ENCODE measurements around the gene LRP2.
"Not testable (repeated sequence)": the region's sequence is repeated elsewhere in the genome, so short reads cannot be mapped to it uniquely, and the experiment has no call there.

The LRP2 gene

DNA sequence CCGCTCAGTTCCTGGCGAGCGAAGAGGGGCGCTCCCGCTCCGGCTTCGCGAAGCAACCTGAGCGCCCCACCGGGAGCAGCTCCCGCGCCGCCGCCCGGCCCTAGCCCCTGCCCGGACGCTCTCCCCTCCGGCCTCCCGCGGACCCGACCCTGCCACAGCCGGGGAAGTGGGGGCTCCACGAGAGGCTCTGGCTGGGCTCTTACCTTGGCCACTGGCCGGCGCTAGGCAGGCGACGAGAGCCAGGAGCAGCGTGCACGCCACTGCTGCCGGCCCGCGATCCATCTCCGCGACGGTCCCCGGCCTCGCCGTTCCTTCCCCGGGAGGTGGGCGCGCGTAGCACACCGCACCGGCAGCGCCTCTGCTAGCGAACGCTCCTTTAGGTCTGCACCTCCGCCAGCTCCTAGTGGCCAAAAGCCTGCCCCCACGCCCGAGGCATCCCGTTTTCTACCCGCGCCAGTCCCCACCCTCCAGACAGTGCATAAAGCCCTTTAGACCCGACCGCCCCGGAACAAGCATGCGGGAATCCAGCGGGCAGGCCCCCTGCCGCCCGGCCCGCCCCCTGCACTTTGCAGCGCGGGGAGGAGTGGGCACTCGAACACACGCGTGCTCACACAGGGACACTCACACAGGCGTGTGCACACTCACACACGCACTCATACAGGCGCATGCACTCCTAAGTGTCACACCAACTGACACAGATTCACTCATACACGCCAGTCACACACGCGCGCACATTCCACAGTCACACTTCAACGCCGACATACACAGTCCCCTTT is at the start of gene LRP2:
LRP2 (minus strand) TSS at position 417 of the 776 bp plus-strand sequence; CDS start at position 282, 135 bp downstream.
- DNase-seq, result no peak

DNA sequence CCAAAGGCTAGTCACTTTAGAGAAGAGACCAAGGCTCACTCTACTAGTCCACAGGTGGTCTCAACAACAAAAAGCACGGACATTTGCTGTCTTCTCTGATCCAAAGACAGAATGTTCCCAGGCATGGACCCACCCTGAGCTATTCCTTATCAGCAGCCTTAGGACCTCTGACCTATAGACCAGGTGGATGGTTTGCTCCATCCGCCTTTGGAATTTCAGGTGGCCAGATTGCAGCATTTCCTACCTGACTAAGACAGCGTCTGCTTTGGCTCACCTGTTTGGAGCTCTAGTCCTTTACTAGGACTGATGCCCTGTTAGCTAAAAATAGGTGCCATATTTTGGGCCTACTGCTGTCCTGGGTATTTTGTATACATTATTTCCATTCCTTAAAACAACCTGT is 44.6 kb upstream of the LRP2 start:
- no peak for DNase-seq

DNA sequence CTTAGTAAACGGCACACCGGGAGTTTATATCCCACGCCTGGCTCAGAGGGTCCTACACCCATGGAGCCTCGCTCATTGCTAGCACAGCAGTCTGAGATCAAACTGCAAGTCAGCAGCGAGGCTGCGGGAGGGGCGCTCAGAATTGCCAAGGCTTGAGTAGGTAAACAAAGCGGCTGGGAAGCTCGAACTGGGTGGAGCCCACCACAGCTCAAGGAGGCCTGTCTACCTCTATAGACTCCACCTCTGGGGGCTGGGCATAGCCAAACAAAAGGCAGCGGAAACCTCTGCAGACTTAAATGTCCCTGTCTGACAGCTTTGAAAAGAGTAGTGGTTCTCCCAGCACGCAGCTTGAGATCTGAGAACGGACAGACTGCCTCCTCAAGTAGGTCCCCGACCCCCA is 37.2 kb upstream of the LRP2 start:
- DNase-seq, result not testable (repeated sequence)

DNA sequence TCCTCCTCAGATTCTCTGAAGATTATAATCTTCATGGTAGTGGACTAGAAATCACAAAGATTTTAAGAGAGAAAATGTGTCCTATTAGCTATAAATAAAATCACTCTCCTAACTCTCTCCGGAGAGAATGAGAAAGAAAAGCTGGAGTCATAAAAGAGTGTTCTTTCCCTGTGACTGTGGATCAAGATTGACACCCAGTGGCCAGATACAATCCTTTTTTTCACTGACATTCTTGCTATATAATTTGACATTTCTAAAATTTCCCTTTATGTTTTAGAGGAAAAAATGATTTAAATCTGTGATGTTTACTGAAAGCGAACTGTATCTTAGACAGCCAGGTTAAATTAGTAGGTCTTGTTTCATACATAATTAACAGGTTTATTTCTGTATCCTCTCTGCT is 35.4 kb upstream of the LRP2 start:
- peak; percentile 13 for DNase-seq

DNA sequence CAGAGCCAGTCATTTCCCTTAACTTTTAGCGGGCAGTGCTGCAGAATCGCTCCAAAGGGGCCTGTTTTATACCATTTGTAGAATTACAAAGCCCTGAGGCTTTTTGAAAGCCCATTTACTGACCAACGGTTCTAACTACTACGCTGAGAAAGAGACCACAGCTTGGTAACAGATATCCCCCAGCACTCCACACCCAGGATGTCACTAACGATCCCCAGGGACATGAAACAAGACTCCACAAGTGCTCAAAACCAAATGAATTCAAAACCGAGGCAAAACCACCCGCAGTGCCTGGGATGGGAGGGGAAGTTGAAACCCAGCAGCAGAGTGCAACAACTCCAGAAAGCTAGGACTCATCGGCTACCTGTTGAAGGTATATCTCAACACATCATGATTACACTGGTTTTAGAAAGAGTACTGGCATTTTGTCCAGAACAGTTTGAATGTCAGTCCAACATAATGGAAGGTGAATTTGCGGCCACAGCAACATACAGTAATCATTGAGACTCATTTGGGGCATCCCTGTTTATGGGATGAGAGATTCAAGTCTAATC is 33.6 kb upstream of the LRP2 start:
- peak; percentile 5 for DNase-seq

DNA sequence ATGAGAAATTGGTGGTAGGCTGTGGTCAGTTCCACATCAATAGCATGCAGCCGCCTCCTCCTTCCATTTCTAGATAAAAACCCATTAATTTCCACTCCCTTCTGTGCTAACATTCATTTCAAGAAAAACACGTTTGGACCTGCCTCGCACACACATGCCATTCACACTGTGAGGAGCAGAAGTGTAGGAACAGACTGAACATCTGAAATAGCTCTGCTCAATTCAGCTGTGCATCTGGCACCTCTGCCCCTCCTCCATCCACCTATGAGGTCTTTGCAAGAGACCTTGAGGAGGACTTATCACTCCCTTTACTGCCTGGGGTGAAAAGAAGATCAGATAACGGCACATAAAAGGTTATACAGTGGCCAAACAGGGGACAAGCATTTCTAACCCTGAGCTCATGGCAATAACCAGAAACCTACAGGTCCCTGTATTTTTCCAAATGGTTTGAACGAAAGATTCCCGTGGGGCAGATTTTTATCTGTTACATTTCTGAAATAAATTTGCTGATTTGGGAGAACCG is 30.8 kb upstream of the LRP2 start:
- no peak for DNase-seq

DNA sequence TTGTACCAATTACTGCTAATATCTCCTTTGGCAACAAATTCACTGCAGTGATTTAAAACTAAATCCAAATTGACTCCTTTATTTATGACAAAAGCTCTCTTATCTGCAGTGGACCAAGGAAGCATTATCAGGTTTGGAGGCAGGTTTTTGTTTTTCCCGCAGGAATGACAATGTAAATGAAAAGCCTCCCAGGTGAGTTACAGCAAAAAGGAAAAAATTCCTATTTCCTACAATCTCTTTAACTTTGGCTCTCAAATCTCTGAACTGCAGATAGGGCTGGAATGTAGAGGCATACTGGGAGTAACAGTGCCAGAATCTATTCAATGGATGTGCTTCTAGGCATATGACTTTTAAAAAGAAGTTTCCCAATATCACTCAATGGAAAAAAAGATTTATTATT is 28.9 kb upstream of the LRP2 start:
- no peak for DNase-seq

DNA sequence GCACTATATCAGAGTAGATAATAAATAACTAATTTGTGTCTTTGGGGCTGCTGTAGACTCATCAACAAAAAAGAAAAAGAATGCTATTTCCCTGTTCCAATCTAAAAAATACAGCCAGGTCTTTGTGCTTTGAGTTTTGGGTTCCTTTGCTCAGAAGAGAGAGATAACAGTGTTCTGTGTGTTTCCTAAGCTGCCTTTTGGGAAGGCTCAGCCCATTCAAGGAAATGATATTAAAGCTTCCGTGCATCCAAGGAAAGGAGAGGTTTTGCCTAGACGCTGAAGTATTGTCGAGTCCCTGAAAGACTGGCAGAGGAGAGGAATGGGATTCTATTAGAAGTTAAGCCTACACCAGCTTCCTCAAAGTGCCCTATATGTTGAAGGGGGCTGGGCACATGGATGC is 25.8 kb upstream of the LRP2 start:
- DNase-seq, result no peak

DNA sequence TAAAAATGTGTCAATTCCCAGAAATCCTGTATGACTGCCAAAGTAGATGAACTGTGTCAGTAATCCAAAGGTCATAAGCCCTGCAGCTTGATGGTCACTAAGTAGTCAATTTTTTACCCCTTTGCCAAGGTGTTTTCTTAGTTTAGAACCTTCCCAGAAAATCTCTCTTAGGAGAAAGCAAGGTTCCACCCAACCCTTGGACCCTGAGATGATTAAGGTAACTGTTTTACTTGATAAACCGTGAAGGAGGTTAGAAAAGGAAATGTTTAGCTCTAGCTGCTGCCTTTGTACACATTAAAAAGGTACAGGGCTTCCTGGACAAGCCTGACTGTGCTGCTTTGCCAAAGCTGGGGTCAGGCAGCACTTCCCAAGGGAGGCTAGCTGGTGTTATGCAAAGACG is 24.4 kb upstream of the LRP2 start:
- DNase-seq, result no peak

DNA sequence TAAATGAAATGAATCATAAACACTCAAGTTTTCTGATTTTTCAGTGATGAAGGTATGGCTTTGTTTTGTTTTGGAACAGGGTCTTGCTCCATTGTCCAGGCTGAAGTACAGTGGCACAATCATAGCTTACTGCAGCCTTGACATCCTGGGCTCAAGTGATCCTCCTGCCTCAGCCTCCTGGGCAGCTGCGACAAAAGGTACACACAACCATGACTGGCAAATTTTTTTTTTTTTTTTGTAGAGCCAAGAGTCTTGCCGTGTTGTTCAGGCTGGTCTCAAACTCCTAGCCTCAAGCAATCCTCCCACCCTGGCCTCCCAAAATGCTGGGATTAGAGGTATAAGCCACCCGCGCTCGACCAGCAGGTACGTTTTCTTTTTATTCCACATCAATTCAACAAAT is 22.5 kb upstream of the LRP2 start:
- no peak for DNase-seq

DNA sequence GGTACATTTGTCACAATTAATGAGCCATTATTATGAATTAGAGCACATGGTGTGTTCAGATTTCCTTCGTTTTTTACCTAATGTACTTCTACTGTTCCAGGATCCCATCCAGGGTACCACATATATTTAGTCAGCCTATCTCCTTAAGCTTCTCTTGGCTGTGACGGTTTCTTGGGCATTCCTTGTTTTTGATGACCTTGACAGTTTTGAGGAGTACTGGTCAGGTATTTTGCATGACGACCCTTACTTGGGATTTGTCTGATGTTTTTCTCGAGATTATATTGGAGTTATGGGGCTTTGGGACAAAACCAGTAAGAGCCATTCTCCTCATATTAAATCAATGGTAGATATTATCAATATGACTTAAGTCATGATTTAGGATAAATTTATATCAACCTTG is 10.2 kb upstream of the LRP2 start:
- DNase-seq, result no peak

DNA sequence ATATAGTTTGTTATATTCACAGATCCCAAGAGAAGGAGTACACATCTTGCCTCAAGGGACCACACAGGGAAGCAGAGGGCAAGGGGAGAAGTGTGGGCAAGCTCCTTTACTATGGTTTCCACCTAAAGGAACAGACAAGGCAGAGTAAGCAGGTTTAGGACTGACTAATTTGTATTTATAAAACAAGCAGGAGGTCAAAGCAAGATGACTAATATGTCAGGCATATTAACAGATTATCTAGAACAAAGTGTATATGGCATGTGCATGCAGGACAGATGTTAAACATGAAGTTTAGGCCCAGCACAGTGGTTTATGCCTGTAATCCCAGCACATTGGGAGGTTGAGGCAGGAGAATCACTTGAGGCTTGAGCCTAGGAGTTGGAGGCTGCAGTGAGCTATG is 3.7 kb upstream of the LRP2 start:
- no peak for DNase-seq

DNA sequence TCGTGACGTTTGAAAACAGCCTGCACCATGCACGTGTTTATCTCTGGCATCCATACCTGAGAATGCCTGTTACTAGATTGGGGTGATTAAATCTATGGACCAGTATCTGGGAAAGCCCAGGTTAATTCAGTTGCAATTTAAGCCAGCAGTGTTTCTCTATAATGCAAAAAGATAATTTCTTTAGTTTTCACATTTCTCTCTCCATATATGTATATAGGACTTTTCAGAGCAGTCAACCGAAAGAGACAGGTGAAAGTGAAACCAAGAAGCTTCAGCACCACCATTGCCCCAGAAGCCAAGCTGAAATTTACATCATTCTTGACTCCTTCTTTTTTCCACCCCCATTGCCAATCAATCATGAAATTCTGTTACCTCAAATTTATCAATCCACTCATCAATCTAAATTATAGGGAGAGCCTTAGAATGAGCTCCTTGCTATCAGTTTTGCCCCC is 2.7 kb upstream of the LRP2 start:
- DNase-seq, result no peak

DNA sequence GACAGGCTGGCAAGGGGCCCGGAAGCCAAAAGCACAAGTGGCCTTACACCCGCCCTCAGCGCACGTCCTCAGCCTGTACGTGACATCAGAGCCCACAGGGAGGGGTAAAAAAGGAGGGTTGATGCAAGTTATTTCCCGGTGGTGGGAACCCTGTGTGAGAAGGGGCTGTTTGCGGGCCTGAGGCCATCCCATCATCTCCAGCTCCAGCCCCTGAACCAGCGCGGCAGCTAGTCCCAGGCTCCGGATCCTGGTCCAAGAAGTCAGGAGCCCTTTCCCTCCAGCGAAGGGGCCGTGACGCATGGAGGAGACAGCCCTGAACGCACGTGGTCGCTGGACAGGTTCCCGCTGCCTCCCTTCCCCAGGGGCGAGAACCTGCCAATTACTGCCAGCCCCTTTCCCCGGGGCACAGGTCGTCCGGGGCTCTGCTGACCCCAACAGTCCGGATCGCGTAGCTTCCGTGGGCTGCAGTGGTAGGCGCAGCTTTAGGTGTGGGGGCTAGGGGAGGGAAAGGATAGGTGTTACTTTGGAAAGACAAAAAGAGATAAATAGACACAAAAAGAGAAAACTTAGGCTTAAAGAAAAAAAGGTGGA is 1.3 kb upstream of the LRP2 start:
- no peak for DNase-seq

DNA sequence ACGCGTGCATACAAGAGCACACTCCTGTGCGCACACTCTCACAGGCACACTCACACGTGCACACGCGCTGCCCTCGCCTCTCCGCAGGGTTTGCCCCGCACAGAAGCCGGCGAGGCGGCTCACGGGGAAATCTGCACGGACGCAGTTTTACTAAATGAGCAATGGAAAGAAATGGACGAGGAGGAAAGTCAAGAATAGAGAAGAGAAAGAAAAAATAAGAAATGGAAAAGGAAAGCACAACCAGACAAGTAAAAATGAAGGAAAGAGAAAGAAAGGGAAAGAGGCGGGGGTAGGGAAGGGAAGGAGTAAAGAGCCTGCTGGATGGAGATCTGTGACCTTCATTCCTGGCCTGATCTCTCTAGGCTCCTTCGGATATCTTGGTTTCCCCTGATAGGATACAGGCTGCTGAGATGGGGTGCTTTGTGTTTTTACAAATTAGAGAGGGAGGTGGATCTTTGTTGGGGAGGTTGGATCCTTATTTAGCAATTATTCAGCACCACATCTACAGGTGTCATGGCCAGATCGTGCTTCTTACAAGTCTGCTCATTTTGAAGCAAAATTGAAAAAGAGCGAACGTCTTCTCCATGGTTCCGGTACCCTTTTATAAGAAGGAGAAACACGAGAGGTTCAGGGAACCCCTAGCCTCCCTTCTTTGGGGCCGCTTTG is 693 bp upstream of the LRP2 start:
- DNase-seq, result no peak

DNA sequence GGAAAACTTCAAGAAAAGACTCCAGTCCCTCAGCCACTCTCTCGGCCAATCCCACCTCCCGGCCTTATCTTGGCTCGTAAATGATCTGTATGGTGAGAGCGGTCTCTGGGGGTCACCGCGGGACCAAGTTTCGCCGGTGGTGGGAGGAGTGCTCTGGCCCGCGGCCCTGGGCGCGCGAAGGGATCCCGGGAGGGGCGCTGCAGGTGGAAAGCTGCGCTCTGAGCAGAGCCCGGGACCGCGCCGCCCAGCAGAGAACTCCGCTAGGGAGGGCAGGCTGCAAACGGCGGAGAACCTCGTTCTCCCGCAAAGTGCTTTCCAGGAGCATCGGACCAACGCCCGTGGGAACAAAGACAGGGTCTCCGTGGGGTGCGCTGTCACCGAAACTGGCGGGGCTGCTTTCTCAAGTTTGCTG is 622 bp downstream of the LRP2 start:
- DNase-seq, result no peak

DNA sequence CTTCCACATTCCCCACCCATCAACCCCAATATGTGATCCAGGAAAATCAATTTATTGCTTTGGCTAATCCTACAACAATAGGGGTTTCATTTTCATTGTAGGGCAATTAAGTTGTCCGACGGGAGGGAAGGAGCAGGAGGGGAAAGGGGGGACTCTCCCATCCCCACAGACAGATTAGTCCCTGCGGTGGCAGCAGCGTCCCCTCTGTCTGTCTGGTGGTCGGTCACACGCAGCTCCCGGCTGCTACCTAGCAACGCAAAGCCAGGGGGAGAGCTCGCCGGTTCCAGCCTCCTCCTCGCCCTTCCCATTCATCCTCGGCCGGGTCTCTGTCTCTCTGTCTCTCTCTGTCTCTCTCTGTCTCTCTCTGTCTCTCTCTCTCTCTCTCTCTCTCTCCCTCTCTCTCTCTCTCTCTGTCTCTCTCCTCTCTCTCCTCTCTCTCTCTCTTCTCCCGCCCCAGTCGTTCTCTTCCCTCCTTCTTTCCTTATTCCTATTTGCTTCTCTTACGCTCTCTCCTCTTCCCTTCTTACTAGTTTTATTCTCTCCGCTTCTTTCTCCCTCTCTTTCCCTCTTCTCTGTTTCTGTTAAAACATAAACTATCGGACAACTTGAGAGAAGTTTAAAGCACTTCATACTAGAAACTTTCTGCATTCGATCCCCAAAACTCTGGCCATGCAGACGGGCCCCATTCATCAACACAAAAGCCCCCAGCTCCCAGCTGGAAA is 1.2 kb downstream of the LRP2 start:
- DNase-seq, result no peak

DNA sequence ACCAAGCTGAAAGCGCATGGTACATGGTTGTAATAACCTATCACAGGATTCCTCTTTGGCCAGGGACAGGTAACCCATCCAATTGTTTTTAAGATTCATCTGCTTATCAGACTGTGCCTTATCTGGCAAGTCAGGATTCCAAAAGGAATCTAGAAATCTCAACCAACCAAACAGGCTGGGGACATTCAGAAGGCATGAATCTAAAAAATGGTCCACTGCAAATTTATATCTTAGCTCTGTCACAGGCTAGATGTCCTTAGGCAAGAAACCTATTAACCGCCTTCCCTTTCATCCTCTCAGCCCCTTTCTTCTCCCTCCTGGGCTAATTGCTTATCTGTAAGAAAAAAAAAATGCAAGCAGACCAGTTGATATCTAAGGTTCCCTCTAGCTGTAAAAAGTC is 4.3 kb downstream of the LRP2 start:
- DNase-seq, result no peak

DNA sequence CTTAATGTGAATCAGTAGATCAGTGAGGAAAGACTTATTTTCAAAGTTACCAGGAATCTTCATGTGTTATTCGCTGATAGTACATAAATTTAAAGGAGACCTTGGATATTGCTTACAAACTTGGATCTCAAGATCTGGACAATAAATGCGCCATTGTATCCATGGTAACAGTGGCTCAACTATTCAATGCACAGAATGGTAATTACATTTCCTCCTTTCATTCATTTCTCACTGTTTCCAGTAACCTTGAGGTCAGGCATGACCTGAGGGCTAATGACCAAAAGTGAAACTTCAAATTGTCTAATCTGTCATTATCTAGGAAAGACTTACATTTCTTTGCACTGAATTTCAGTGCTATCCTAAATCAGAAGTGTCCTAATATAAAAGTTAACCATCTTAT is 8.1 kb downstream of the LRP2 start:
- DNase-seq, result no peak

DNA sequence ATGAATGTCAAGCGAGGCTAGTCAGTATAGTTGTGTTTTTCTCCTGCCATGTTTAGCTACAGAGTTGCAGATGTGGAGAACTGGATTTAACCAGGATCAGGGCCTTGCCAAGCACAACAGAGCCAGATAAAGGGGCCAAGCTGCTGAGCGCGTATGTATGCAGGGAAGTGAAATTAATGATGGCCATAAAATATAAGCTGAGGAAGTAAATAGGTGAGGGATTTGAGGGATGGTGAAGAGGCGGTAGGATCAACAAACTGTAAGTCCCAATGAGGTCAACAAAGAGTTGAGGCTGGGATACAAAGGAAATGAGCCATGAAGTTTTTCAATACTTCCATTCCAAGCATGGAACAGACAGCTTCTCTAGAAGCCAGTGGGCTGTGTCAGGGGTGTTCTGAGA is 10.6 kb downstream of the LRP2 start:
- DNase-seq, result no peak

DNA sequence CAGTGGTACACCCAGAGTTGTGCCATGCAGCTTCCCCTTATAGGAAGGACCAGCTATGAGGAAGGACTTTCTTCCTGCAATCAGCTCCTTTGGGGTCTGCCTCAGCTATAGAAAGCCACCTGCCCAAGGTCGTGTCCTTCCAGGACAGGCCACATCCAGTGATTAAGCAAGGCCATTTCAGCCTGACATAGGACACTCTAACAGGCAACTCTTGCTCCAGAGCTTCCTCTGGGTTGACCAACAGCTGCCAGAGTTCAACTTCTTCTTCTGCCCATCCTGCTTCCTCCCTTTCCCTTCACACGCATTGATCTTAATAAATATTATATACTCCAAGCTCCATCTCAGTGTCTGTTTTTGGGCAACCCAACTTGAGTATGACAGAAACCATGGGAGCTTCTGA is 12.8 kb downstream of the LRP2 start:
- DNase-seq, result no peak

DNA sequence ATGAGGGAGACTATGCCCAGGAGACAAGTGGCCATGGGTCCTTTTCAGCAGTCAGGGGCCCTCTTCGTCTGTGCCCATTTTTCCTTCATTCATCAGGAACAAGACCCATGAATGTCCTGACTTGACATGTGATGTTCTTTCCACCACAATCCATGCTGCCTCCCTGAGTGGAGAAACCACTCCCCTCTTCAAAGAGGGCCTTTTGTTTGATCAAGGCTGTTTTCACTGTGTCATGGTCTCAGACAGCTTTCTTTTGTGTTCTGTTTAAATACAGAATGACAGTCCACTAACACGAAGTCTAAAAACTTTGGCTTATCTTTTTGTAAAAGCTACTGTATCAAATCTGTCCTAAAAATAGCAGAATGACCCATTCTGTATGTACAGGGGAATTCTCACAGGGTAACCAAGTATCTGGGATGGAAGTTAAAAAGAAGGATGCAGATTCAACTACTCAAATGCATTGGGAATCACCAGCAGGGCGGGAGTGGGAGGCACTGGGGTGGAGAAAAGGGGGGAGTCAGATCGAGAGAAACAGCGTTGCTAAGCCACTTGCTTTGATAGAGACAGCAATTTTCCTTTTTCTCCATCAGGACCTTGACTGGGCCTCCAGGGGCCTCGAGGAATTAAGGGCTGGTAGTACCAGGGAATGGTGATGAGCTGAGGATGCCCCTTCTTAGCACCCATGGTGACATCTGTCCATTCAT is 13.9 kb downstream of the LRP2 start:
- no peak for DNase-seq
